H1 (cell line): ENCODE results near the gene FAM181A.

Experiments
- CREB1 ChIP-seq: IDR thresholded peaks from 2 replicates; pipeline ENCODE4 v1.6.1; 2012; ENCODE audit warnings: inconsistent platforms
- EGR1 ChIP-seq: IDR thresholded peaks from 2 replicates; pipeline ENCODE4 v1.6.1; 2011; ENCODE audit warnings: low read depth, low read length, borderline replicate concordance
- POLR2A ChIP-seq, 2 experiments: IDR thresholded peaks; 1 replicate in 1 of 2; 2 replicates in 1 of 2; pipeline ENCODE4 v1.6.1; 2011; ENCODE audit warnings: low read depth in 2 of 2, low read length in 2 of 2, mild to moderate bottlenecking in 2 of 2; ENCODE audit errors: control extremely low read depth in 1 of 2
- RFX5 ChIP-seq: IDR thresholded peaks from 2 replicates; pipeline ENCODE4 v1.6.1; 2011; ENCODE audit warnings: low read depth, low read length, improper control_type of control experiment, borderline replicate concordance
- SIN3A ChIP-seq, 2 experiments: IDR thresholded peaks in 1 of 2; conservative IDR thresholded peaks in 1 of 2; 2 replicates each; pipeline ENCODE4 v1.6.1; 2011 to 2012; ENCODE audit warnings: low read length in 2 of 2, improper control_type of control experiment in 1 of 2, low read depth in 1 of 2, mild to moderate bottlenecking in 1 of 2
- TEAD4 ChIP-seq: IDR thresholded peaks from 2 replicates; pipeline ENCODE4 v1.6.1; 2012; ENCODE audit warnings: low read depth, low read length, inconsistent platforms, mixed read lengths
- TF ChIP-seq, protein P1 (sequence below), 3 experiments: IDR thresholded peaks; 1 replicate in 2 of 3; 2 replicates in 1 of 3; pipeline versions ENCODE4 v1.5.1 to v1.6.1; 2011; ENCODE audit warnings: low read length in 3 of 3, mild to moderate bottlenecking in 3 of 3, inconsistent platforms in 2 of 3, low read depth in 1 of 3, moderate library complexity in 1 of 3; ENCODE audit not compliant: insufficient read depth in 1 of 3; ENCODE audit errors: control extremely low read depth in 1 of 3

GRCh38 chr14:93925374-93925895, 1.7 kb upstream of the FAM181A start:
- TF ChIP-seq CREB1 = no peak
- TF ChIP-seq TEAD4 = no peak
- TF ChIP-seq, protein P1, sequence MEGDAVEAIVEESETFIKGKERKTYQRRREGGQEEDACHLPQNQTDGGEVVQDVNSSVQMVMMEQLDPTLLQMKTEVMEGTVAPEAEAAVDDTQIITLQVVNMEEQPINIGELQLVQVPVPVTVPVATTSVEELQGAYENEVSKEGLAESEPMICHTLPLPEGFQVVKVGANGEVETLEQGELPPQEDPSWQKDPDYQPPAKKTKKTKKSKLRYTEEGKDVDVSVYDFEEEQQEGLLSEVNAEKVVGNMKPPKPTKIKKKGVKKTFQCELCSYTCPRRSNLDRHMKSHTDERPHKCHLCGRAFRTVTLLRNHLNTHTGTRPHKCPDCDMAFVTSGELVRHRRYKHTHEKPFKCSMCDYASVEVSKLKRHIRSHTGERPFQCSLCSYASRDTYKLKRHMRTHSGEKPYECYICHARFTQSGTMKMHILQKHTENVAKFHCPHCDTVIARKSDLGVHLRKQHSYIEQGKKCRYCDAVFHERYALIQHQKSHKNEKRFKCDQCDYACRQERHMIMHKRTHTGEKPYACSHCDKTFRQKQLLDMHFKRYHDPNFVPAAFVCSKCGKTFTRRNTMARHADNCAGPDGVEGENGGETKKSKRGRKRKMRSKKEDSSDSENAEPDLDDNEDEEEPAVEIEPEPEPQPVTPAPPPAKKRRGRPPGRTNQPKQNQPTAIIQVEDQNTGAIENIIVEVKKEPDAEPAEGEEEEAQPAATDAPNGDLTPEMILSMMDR (IDR thresholded peaks at IDR 0.05; ENCODE audit: control extremely low read depth in 1 of 3, insufficient read depth in 1 of 3, low read depth in 1 of 3, low read length in 3 of 3) = no peak
- TF ChIP-seq EGR1 = no peak
- no peak for TF ChIP-seq POLR2A (IDR thresholded peaks at IDR 0.05; ENCODE audit: control extremely low read depth in 1 of 2, low read depth in 2 of 2, low read length in 2 of 2)
- TF ChIP-seq SIN3A (conservative IDR thresholded peaks at IDR 0.05 in 1 of 2, IDR thresholded peaks at IDR 0.05 in 1 of 2; ENCODE audit: low read depth in 1 of 2, low read length in 2 of 2) = no peak
- TF ChIP-seq RFX5 = no peak
